Skeletal muscle cell (primary cell): Measurements from ENCODE around the gene CIROP.
A peak's percentile ranks its signal among the peaks of the same experiment; 100 is the strongest.

Source experiments
- DNase-seq: peaks from one replicate; pipeline ENCODE4 v3.0.0-alpha.2; 2010; ENCODE audit warnings: low read depth
- H3K4me3 ChIP-seq: 2 replicates; pipeline ENCODE4 v1.5.1; 2011; ENCODE audit warnings: low read depth, mild to moderate bottlenecking, control low read depth, low read length, moderate library complexity

CIROP gene

GRCh38 chr14:23074906-23075305, 29.9 kb downstream of the CIROP start:
- DNase-seq = no peak
- H3K4me3 ChIP-seq = no peak overlapping the region

- DNase-seq = no peak
- H3K4me3 ChIP-seq = no peak overlapping the region
Measured at GRCh38 chr14:23071921-23072539, 32.8 kb downstream of the CIROP start.

GRCh38 chr14:23071244-23071920, 33.4 kb downstream of the CIROP start:
- DNase-seq = peak; percentile 86
- peak overlapping the region; percentile 61 for H3K4me3 ChIP-seq

- H3K4me3 ChIP-seq = peak overlapping the region; percentile 61
- DNase-seq = no peak
Measured at GRCh38 chr14:23070262-23071129, 34.3 kb downstream of the CIROP start.

GRCh38 chr14:23069413-23069806, 35.4 kb downstream of the CIROP start:
- H3K4me3 ChIP-seq = no peak overlapping the region

GRCh38 chr14:23068789-23069412, 35.9 kb downstream of the CIROP start:
- no peak overlapping the region for H3K4me3 ChIP-seq
- DNase-seq = peak; percentile 69

More at GRCh38 chr14:23069413-23069806, 35.4 kb downstream of the CIROP start:
- DNase-seq = no peak

- H3K4me3 ChIP-seq = no peak overlapping the region
- no peak for DNase-seq
Measured at GRCh38 chr14:23067847-23068788, 36.7 kb downstream of the CIROP start.

- no peak overlapping the region for H3K4me3 ChIP-seq
- DNase-seq = no peak
Measured at GRCh38 chr14:23066855-23067744, 37.7 kb downstream of the CIROP start.

- no peak overlapping the region for H3K4me3 ChIP-seq
- DNase-seq = no peak
Measured at GRCh38 chr14:23066368-23066767, 38.4 kb downstream of the CIROP start.

GRCh38 chr14:23063601-23064000, 41.2 kb downstream of the CIROP start:
- no peak for DNase-seq

GRCh38 chr14:23062002-23062401, 42.8 kb downstream of the CIROP start:
- peak; percentile 83 for DNase-seq
- no peak overlapping the region for H3K4me3 ChIP-seq

More at GRCh38 chr14:23063601-23064000, 41.2 kb downstream of the CIROP start:
- no peak overlapping the region for H3K4me3 ChIP-seq

- H3K4me3 ChIP-seq = no peak overlapping the region
Measured at GRCh38 chr14:23060536-23061260, 44.1 kb downstream of the CIROP start.

GRCh38 chr14:23058654-23059504, 45.9 kb downstream of the CIROP start:
- DNase-seq = no peak
- no peak overlapping the region for H3K4me3 ChIP-seq

More at GRCh38 chr14:23060536-23061260, 44.1 kb downstream of the CIROP start:
- no peak for DNase-seq

- DNase-seq = peak; percentile 31
- peak overlapping the region; percentile 59 for H3K4me3 ChIP-seq
Measured at GRCh38 chr14:23057757-23058653, 46.8 kb downstream of the CIROP start.
